SU-DHL-6 (cell line): ENCODE data around the gene KCNJ1.

Experiments
- H2AFZ ChIP-seq: fragments of 200-600 bp; sonication (generic); 2 replicates; pipeline ENCODE4 v1.6.1; 2014; ENCODE audit warnings: low read depth, mild to moderate bottlenecking, moderate library complexity, mixed read lengths, antibody characterized with exemption, low read length; ENCODE audit not compliant: severe bottlenecking
- H3F3A ChIP-seq: fragments of 200-600 bp; shearing (Covaris generic); 2 replicates; pipeline ENCODE4 v1.6.0; 2016; ENCODE audit warnings: antibody characterized with exemption, mild to moderate bottlenecking; ENCODE audit not compliant: insufficient read depth
- H3K27ac ChIP-seq: fragments of 200-600 bp; sonication (generic); 2 replicates; pipeline ENCODE4 v1.5.1; 2016; ENCODE audit warnings: low read depth, mild to moderate bottlenecking, low read length, moderate library complexity, mixed read lengths
- H3K27me3 ChIP-seq: fragments of 200-600 bp; sonication (generic), shearing (Covaris generic); 2 replicates; pipeline ENCODE4 v1.6.0; 2014; ENCODE audit warnings: mild to moderate bottlenecking, low read length
- H3K36me3 ChIP-seq: fragments of 200-600 bp; sonication (generic); 2 replicates; pipeline ENCODE4 v1.6.1; 2014; ENCODE audit warnings: mild to moderate bottlenecking, low read length, mixed read lengths
- H3K4me2 ChIP-seq: fragments of 300-600, 200-600 bp; shearing (Covaris generic), sonication (generic); 2 replicates; pipeline ENCODE4 v1.6.0; 2014; ENCODE audit warnings: low read length, low read depth, mild to moderate bottlenecking; ENCODE audit not compliant: poor library complexity, severe bottlenecking
- H3K4me3 ChIP-seq: fragments of 200-600 bp; sonication (generic); 2 replicates; pipeline ENCODE4 v1.5.1; 2014; ENCODE audit warnings: antibody characterized with exemption, low read length, mild to moderate bottlenecking, mixed read lengths; ENCODE audit not compliant: insufficient read depth, poor library complexity, severe bottlenecking
- H3K79me2 ChIP-seq: fragments of 200-600 bp; sonication (generic); 2 replicates; pipeline ENCODE4 v1.6.1; 2014; ENCODE audit warnings: mild to moderate bottlenecking, low read length, moderate library complexity; ENCODE audit not compliant: insufficient read depth
- H3K9ac ChIP-seq: fragments of 200-600 bp; sonication (generic); 2 replicates; pipeline ENCODE4 v1.7.0; 2014; ENCODE audit warnings: mild to moderate bottlenecking, low read length
- H3K9me2 ChIP-seq: fragments of 200-600 bp; sonication (generic); replicated peaks from 2 replicates; pipeline ENCODE4 v1.6.1; 2014; ENCODE audit warnings: low read length; ENCODE audit not compliant: insufficient read depth
- H3K9me3 ChIP-seq: fragments of 200-600 bp; sonication (generic); 2 replicates; pipeline ENCODE4 v1.6.1; 2014; ENCODE audit warnings: low read length, mixed read lengths; ENCODE audit not compliant: insufficient read depth
- H4K20me1 ChIP-seq: fragments of 200-600 bp; sonication (generic); 2 replicates; pipeline ENCODE4 v1.6.1; 2014; ENCODE audit warnings: low read depth, mild to moderate bottlenecking, antibody characterized with exemption, low read length, moderate library complexity, mixed read lengths
- EZH2phosphoT487 ChIP-seq: fragments of 200-600 bp; sonication (generic), shearing (Covaris generic); conservative IDR thresholded peaks from 2 replicates; pipeline ENCODE4 v1.6.1; 2018; ENCODE audit warnings: mild to moderate bottlenecking, antibody characterized with exemption, low read length, moderate library complexity, mixed read lengths
- TF ChIP-seq, protein P1 (sequence below): fragments of 200-600 bp; sonication (generic); IDR thresholded peaks from one replicate; pipeline ENCODE4 v1.5.1; 2017; ENCODE audit warnings: antibody characterized with exemption, mild to moderate bottlenecking, low read length, moderate library complexity; ENCODE audit not compliant: insufficient read depth, poor library complexity, severe bottlenecking

Gene KCNJ1

DNA sequence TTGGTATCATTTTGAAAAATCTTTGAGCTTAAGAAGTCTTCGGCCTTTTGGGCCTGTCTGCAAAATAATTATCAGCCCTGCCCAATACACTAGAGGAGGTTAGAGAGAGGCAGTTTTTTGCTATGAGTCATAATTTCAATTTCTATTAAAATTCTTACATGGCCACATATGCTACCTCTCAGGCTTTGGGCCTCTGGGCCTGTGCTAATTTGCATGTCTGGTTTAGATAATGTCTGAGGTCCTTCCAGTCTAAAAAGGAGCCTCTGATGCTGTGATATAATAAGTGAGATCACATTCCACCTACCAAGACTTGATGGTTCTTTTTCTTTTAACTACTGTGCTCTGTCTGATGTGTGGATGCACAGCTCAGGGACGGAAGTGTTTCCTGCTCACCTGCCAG is 70.8 kb downstream of the KCNJ1 start:
- no peaks in the 10 kb centered on the region for H3K9me2 ChIP-seq
- TF ChIP-seq, protein P1, sequence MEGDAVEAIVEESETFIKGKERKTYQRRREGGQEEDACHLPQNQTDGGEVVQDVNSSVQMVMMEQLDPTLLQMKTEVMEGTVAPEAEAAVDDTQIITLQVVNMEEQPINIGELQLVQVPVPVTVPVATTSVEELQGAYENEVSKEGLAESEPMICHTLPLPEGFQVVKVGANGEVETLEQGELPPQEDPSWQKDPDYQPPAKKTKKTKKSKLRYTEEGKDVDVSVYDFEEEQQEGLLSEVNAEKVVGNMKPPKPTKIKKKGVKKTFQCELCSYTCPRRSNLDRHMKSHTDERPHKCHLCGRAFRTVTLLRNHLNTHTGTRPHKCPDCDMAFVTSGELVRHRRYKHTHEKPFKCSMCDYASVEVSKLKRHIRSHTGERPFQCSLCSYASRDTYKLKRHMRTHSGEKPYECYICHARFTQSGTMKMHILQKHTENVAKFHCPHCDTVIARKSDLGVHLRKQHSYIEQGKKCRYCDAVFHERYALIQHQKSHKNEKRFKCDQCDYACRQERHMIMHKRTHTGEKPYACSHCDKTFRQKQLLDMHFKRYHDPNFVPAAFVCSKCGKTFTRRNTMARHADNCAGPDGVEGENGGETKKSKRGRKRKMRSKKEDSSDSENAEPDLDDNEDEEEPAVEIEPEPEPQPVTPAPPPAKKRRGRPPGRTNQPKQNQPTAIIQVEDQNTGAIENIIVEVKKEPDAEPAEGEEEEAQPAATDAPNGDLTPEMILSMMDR, result no peak
- no peak for TF ChIP-seq EZH2phosphoT487
- H3K9ac ChIP-seq, result no peak overlapping the region
- H3K27ac ChIP-seq, result no peak overlapping the region
- no peaks in the 10 kb centered on the region for H3K9me3 ChIP-seq
- H3K36me3 ChIP-seq, result no peaks in the 10 kb centered on the region
- no peak overlapping the region for H2AFZ ChIP-seq
- H3K4me2 ChIP-seq, result no peak overlapping the region
- no peaks in the 10 kb centered on the region for H4K20me1 ChIP-seq
- no peak overlapping the region for H3K4me3 ChIP-seq
- H3K27me3 ChIP-seq, result no peaks in the 10 kb centered on the region
- no peaks in the 10 kb centered on the region for H3F3A ChIP-seq
- no peaks in the 10 kb centered on the region for H3K79me2 ChIP-seq

DNA sequence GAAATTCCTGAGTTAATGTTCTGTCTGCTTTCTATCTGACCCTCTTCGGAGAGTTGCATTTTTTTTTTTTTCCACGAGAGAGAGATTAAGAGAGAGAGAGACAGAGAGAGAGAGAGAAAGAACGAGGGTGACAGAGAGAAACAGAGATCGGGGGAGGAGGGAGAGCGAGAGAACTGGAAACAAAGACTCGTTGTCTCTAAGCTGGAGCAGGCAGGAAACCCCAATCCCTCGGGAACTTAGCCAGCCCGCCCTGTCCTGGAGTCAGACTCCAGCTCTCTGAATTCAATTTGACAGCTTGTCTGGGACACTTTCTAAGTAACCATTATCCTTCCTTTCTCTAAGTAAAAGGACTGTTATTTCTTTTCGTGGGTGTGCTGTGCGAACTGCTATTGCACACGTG is 76.9 kb downstream of the KCNJ1 start:
- Histone ChIP-seq H3K9me3 (no peaks in the 10 kb centered on the region), H4K20me1 (no peaks in the 10 kb centered on the region), H3K9me2 (no peaks in the 10 kb centered on the region), H3K27ac (no peak overlapping the region), H3K36me3 (no peaks in the 10 kb centered on the region), H2AFZ (no peak overlapping the region), H3K4me3 (no peak overlapping the region), H3K27me3 (no peaks in the 10 kb centered on the region), H3F3A (no peaks in the 10 kb centered on the region), H3K9ac (no peak overlapping the region), H3K4me2 (no peak overlapping the region), H3K79me2 (no peaks in the 10 kb centered on the region)
- TF ChIP-seq EZH2phosphoT487, result no peak
- TF ChIP-seq, protein P1, result no peak

DNA sequence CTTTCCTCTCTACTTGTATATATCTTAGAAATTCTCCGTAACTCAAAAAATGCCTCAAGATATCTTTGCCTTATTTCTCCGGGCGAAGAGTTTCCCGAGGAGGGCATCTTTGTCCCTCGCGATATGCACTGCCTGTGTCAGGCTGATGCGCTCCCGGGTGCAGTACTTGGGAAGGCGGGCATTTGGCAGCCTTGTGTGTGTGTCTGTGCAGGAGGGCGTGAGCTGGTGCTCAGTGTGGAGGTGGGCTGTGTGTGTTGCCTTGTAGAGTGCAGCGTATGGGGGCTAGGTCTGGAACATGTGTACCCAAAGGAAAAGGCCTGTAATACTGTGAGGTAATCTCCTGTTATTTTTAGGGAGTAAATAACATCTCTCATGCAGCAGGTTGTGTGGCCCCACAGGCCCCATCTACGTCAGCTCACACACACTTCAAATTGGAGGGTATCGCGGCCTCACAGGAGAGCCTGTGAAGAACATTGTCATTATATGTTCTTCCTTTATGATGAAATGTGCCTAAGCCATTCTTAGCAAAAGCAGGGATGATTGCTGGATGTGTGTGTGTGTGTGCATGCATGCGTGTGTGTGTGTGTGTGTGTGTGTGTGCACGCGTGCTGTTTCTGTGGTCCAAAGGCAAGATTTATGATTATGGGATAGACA is 77.5 kb downstream of the KCNJ1 start:
- H3F3A ChIP-seq, result no peaks in the 10 kb centered on the region
- H3K36me3 ChIP-seq, result no peaks in the 10 kb centered on the region
- H3K79me2 ChIP-seq, result no peaks in the 10 kb centered on the region
- no peak overlapping the region for H2AFZ ChIP-seq
- H3K4me2 ChIP-seq, result no peak overlapping the region
- H3K9ac ChIP-seq, result no peak overlapping the region
- H4K20me1 ChIP-seq, result no peaks in the 10 kb centered on the region
- no peaks in the 10 kb centered on the region for H3K27me3 ChIP-seq
- H3K27ac ChIP-seq, result no peak overlapping the region
- no peak overlapping the region for H3K4me3 ChIP-seq
- TF ChIP-seq, protein P1, result no peak
- TF ChIP-seq EZH2phosphoT487, result no peak
- H3K9me2 ChIP-seq, result no peaks in the 10 kb centered on the region
- no peaks in the 10 kb centered on the region for H3K9me3 ChIP-seq
